ENCODE results near the gene PFDN5.
"Not testable (repeated sequence)": the region's sequence is repeated elsewhere in the genome, so short reads cannot be mapped to it uniquely, and the experiment has no call there.

The PFDN5 gene

DNA sequence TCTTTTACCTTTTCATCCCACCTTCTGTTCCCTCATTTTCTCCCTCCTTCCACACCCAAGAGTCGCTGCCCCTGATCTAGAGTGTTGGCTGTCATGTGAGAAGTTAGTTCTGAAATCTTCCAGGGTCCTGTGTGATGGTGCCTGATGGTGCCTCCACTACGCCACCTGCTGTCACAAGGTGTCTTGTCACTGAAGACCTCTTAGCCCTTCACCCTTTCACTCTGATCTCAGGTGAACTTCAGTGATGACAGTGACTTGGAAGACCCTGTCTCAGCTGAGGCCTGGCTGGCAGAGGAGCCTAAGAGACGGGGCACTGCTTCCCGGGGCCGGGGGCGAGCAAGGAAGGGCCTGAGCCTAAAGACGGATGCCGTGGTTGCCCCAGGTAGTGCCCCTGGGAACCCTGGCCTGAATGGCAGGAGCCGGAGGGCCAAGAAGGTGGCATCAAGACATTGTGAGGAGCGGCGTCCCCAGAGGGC lies 7.6 kb upstream of the PFDN5 start:
- DNase-seq (ENCODE audit: low spot score) = peak; percentile 42

DNA sequence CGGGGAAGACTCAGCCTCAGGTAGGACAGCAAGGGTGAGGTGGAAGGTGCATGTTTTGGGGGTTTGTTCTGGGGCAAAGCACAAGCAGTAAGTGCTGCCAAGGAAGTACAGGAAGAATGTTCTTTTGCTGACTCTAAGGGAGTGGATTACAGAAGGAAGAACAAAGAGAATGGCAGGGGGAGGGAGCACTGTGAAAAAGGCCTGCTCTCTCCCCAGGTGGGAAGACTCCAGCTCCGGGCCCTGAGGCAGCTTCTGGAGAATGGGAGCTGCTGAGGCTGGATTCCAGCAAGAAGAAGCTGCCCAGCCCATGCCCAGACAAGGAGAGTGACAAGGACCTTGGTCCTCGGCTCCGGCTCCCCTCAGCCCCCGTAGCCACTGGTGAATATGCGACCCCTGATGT lies 7.0 kb upstream of the PFDN5 start:
- DNase-seq (ENCODE audit: low spot score) = no peak

DNA sequence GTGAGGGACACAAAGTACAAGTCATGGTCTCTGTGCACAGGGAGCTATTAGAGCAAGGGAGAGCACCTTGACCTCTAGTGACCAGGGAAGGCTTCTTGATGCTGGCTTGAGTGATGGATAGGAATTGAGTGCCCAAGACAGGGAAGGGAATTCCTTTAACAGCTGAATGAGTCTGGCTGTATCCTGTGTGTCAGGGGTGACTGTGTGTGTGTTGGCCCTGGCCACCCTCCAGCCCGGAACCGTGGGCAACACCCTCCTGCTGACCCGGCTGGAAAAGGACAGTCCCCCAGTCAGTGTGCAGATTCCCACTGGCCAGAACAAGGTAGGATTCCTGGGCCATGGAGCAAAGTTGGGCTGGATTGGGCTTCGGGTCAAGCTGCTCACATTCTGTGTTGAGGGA lies 5.5 kb upstream of the PFDN5 start:
- DNase-seq (ENCODE audit: low spot score) = no peak

DNA sequence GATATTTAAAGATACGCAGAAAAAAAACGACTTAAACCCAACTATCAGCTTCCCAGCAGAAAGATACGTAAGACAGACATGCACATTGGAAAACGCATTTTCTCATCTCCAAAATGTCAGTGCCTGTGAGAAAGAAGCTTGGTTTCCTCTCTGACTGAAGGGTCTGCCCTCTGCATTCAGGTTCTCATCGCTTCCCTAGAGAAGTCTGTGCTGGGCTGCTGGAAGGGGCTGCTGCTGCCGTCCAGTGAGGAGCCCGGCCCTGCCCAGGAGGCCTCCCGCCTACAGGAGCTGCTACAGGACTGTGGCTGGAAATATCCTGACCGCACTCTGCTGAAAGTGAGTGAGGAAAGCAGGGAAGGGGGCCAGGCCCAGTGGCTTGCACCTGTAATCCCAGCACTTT lies 4.7 kb upstream of the PFDN5 start:
- DNase-seq (ENCODE audit: low spot score) = no peak

DNA sequence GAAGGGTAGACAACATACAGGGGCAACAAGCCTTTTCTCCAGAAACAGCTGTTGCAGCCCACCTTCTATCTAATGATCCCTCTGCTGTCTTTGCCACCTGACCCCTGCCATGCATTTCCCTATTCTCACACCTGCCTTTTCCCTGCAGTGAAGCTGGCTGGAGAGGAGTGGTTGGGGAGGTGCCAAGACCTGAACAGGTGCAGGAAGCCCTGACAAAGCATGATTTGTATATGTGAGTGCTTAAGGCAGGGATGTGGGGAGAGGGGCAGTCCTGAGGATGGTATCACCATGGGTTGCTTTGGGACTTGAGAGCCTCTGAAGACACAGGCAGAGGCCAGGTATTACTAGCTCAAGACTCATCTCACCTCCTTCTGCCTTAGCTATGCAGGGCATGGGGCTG lies 2.9 kb upstream of the PFDN5 start:
- no peak for DNase-seq (ENCODE audit: low spot score)

DNA sequence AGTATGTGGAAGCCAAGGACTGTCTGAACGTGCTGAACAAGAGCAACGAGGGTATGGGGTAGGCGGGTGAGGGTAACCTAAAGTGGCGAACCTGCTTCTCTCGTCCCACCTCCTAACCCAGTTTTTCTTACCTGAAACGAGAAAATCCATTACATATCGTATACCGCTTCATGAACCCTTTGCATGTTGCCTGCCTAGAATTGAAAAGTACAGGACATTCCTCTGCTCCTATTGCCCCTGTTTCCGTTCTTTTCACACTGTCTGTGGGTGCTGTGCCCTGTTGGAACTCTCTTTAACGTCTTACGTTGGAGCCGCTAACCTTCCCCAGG lies 513 bp downstream of the PFDN5 start:
- no peak for DNase-seq (ENCODE audit: low spot score)

DNA sequence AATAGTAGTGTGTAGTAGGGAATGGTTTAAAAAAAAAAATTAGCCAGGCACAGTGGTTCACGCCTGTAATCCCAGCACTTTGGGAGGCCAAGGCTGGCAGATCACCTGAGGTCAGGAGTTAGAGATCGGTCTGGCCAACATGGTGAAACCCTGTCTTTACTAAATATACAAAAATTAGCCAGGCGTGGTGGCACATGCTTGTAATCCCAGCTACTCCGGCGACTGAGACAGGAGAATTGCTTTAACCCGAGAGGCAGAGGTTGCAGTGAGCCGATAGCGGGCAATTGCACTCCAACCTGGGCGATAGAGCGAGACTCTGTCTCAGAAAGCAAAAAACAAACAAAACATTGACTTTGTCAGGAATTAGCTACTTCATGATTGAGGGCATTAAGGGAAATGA lies 1.8 kb downstream of the PFDN5 start:
- not testable (repeated sequence) for DNase-seq (ENCODE audit: low spot score)

DNA sequence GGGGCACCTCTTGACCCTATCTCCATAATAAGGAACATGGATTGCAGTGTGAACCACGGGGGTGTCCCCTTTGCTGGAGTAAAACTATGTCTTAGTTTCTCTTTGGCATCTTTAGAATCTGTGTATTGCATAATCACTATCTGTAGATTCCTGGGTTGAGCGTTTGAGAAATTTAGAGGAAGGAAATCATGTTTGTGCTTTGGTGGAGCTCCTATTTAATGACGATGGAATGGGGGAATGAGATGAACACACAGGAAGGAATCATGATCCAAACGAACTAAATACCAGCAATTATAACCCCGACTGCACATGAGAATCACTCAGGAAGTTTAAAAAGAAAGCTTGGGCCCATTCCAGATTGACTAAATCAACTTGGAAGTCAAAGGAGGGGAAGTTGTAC lies 2.8 kb downstream of the PFDN5 start:
- no peak for DNase-seq (ENCODE audit: low spot score)

DNA sequence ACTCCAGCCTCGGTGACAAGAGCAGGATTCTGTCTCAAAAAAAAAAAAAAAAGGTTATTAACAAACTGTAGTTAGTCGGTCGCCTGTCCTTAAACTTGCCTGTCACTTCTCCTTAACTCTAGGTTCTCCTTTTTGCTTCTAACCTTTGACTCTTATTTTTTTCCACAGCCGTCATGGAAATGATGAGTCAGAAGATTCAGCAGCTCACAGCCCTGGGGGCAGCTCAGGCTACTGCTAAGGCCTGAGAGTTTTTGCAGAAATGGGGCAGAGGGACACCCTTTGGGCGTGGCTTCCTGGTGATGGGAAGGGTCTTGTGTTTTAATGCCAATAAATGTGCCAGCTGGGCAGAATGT lies 3.7 kb downstream of the PFDN5 start:
- no peak for DNase-seq (ENCODE audit: low spot score)

DNA sequence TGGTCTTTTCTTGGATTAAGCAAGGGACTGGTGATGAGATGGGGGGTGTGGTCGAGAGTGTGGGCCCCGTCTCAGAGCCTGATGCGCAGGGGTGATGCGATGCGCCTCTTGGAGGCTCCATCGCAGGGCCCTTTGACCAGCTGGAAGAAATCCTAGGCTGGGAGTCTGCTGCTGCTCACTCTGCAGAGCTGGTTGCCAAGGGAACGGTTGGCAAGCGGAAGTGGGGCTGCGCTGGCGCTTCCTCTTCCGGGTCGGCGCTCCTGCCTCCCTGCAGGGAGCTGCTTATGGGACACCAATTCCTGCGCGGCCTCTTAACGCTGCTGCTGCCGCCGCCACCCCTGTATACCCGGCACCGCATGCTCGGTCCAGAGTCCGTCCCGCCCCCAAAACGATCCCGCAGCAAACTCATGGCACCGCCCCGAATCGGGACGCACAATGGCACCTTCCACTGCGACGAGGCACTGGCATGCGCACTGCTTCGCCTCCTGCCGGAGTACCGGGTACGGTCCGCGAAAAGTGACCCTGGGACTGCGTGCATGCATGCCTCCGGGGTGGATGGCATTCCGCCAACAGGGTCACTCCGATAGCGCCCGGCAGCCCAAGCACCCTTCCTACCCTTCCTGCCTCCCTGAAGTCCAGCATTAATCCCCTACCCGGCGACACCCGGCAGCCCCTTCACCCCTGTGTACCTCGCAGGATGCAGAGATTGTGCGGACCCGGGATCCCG lies 4.3 kb downstream of the PFDN5 start, which contains the start of gene MYG1:
MYG1 (plus strand) TSS at position 242 of the 727 bp plus-strand sequence; CDS start at position 285, 43 bp downstream.
- DNase-seq (ENCODE audit: low spot score) = peak; percentile 87

DNA sequence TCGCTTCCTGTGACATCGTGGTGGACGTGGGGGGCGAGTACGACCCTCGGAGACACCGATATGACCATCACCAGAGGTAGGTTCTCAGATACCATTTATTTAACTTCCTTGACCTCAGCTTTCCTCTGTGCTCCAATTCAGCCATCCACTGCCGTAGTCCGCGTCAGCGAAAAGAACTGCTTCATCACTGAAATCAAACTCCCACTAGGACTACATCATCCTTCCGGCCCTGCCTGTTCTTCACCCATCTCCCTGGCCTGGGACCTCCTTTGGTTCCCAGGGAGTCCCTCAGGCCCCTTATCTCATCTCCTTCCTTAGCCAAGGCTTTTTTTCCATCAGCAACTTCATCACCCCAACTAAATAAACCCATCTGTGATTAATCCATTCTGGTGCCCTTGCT lies 4.8 kb downstream of the PFDN5 start:
- DNase-seq (ENCODE audit: low spot score) = no peak

DNA sequence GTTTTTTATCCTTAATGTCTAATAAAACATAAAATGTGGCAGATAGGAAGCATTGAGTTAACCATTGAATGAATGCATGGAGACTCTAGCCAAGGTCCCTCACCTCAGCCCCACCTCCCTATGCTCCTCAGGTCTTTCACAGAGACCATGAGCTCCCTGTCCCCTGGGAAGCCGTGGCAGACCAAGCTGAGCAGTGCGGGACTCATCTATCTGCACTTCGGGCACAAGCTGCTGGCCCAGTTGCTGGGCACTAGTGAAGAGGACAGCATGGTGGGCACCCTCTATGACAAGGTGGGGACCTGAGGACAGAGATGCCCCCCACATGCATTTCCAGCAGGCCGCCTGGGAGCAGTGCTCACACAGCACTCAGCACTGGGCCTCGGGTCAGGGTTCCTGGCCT lies 7.6 kb downstream of the PFDN5 start:
- no peak for DNase-seq (ENCODE audit: low spot score)

DNA sequence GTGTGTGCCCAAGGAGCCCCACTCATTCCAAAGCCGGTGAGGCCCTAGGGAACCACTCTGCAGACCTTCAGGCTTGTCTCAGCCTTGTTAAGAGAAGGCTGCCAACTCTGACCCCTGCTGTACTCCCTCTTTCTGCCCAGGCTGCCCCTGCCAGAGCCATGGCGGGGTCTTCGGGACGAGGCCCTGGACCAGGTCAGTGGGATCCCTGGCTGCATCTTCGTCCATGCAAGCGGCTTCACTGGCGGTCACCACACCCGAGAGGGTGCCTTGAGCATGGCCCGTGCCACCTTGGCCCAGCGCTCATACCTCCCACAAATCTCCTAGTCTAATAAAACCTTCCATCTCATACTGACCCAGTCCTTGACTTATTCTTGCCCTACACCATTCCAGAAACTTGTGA lies 11.5 kb downstream of the PFDN5 start:
- DNase-seq (ENCODE audit: low spot score) = no peak

DNA sequence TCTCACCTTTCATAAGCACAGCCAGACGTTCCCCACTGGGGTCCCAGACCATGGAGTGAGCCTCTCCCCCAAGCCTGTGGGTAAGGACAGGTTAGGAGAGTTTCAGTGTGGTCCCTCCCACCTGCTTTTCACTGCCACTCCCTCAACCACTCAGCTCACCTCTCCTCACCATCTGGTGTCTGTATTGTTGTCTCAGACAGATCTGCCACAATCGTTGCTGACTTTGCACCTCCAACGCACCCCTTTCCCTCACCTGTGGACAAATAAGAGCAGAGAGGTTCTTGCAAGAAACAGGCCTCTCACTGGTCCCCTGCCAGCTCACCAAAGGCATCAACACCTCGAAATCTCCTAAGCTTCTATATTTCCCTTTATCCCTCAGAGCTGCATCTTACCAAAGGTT lies 12.9 kb downstream of the PFDN5 start:
- DNase-seq (ENCODE audit: low spot score) = no peak

DNA sequence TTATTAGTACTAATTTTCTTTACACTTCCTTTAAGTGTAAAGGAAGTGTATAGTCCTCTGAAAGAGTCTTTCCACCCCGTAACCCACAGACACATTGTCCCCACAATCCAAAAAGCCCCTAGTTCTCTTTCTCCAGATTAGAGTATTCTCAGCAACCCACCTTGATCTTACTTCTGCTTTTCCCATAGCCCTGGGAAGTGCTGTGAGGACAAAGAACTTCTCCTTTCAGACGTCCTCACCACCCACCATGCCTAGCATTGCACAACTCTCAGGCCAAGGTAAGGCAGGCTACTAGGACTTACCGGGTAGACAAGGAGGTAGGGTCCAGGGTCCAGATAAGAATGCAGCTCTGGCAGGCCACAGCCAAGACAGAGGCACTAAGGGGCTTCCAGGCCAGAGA lies 18.7 kb downstream of the PFDN5 start:
- DNase-seq (ENCODE audit: low spot score) = no peak

DNA sequence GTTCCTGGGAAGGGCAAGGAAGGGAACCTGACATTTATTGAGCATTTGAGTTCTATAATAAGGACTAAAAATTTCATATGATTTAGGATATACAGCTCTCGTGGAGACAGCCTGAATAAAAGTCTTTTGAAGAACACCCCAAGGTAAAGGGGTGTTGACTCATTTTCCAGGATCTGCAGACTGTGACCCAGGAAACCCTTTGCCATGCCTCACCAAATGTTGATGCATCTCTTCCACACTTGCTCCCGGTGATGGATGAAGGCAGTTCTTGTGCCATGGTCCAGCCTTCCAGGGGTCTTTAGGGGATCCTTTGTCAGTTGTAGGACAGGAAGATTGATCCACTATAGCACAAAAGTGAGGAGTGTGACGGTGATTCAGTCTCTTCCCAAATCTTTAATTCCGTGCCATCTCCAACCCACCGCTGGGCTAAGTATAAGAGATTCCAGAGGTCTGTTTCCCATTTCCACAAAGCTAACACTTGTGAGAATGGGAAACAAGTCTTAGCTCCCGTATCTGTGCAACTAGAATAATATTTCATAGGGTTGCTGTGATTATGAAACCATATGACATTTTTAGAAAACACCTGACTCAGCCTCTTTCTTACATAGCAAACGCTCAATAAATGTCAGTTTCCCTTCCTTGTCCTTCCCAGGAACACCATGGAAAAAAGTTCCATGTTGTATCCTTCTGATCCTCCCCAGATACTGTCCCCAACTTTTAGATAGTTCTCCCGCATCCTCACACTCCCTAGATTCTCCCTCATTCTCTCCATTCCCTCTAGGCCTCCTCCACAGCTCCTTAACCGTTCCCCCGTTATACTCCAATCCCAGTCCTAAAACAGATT lies 25.2 kb downstream of the PFDN5 start:
- DNase-seq (ENCODE audit: low spot score) = no peak

DNA sequence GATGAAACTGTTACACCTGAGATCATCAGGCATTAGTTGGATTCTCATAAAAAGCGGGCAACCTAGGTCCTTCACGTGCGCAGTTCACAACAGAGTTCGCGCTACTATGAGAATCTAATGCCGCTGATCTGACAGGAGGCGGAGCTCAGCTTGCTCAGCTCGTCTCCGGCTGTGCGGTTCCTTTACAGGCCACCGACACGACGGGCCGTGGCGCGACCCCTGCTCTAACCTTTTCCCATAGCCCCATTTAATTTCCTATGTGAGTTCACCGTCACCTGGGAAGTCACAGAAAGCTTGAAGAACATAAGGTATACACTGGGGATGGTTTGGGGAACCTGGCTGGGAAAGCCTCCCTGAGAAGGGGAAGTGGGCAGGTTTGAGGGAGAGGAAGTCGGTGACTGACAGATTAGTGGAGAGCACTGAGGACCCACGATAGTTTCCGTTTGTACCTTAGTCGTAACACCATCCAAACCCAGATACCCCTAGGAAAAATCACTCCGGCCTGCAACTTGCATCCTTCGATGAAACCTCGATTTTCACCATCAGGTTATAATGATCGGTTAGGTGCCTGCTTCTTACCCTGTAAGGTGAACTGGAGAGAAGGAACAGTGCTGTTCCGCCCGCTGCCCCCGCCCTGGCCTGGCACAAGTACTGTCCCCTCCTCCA lies 28.9 kb downstream of the PFDN5 start:
- peak; percentile 80 for DNase-seq (ENCODE audit: low spot score)

DNA sequence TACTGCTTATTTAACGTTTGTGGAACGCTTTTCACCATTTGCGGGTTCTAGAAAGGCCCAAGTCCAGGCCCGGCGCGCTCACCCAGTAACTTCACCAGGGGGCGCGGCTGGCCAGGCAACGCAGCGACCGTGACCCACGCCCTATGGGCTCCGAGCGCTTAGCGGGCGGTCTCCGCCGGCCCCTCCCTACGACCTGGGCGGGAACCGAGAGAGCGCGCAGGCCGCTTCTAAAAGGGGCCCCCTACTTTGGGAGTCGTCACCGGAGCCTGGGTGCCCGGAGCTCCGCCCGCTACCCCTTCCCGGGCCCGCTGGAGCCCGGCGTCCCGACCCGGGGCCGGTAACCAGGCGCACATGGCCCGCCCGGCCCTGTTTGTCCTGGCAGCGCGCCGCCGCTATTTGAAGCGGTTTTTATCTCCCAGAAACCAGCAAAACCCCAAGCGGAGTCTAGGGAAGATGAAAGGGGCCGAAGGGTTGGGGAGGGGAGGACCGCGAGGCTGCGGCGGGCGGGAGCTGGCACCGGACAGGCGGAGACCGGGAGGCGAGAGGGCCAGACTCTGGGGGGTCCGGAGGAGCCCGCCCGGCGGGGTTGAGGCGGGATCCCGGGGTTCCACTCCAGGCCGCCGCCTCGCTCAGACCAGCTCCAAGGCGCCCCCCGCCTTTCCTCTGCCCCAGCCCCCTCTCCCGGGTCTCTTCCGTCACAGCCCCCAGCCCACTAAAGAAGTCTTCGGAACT lies 29.6 kb downstream of the PFDN5 start:
- peak; percentile 92 for DNase-seq (ENCODE audit: low spot score)

DNA sequence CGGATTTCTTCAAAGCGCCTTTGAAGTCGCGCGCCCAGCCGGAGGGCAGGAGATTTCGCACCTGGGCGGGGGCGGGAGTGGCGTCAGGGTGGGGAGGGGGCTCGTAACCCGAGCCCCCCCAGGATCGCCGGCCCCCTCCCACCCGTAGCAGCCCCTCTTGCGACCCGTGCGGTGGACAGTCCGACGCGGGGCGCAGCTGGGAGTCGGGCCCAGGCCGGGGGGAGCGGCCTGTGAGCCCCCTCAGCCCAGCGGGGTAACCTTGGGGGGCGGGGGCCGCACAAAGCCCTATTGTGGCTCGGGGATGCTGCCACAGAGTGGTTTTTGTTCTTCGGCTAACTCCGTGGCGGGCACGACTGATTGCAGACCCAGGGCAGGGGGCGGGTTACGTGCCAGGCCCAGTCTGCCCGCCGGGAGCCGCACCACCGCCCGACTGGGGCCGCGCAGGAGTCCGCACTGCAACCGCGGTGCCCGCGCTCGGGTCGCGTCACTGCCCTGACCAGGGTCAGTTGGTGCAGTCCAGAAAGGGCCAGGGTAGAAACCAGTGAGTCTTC lies 30.2 kb downstream of the PFDN5 start:
- DNase-seq (ENCODE audit: low spot score) = peak; percentile 87

DNA sequence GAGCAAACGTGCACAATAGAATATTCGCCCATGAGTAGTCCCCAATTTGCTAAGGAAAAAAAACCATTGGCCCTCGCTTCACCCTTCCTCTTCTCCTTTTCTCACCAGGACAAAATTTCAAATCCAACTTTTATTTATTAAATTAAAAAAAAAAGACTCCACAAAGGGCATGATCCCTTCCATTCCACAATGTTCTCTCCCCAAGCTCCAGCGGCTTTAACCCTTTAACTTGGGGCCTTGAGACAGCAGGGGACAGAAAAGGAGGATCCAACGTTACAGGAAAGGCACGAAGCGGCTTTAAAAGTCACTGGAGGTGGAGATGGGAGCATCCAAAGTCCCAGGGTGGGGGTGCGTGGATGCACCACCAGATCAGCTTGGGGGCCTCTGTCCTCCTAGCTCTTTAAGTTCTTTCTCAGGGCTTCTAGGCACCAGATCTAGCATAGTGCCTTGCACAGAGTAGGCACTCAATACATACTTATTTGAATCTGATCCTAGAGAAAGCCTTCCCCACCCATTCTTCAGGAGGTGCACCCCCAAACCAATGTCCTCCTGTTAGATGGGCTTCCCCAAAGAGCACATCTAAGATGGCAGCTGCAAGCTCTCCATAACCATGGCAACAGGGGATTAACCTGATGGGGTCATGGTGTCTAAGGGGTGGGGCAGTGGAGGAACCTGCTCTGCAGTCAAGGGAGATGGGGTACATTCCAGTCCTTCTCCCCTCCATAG lies 31.3 kb downstream of the PFDN5 start:
- no peak for DNase-seq (ENCODE audit: low spot score)

DNA sequence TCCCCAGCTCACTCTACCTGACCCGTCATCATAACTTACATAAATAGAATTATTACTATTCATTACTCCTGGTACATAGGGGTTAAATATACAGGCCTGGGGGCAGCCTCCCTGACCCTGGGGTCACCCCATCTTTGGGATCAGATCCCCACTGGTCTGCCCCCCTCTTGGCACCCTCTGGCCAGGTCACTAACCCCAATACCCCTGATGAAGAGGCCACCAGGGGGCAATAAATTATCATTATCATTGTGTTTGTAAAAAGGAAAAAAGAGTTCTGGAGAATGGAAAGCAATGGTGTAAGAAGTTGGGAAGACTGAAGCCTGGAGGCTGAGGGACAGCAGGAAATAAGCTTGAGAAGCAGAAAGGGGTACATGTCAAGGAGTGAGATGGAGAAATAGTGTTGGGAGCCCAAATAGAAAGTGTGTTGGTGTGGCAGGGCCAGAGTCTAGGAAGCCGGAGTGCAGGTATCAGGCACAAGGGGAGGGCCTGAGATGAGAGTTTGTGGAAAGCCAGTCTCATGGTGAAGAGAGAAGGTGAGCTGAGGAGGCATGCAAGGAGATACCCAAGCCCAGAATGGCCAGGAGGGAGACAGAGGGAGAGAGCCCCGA lies 32.2 kb downstream of the PFDN5 start:
- peak; percentile 57 for DNase-seq (ENCODE audit: low spot score)

Measured in pons (tissue), 1 donor.